Keratinocyte (primary cell): Measurements from ENCODE around the gene TRIM47. TPM values are rescaled to one million over a fixed set of nuclear protein-coding genes. Genes with fewer than 3 reads are reported as not detected.
A peak's percentile ranks its signal among the peaks of the same experiment; 100 is the strongest.

Experiments used
- DNase-seq: peaks from one replicate; pipeline ENCODE4 v3.0.0-alpha.2; 2011; ENCODE audit warnings: low read depth, missing footprints, low spot score
- FAIRE-seq: peaks from 2 replicates; lab custom pipeline; 2011; peaks lifted over from hg19 to GRCh38; lab: Jason Lieb, UNC
- H2AFZ ChIP-seq: 2 replicates; pipeline ENCODE4 v1.6.0; 2012; ENCODE audit warnings: low read length, control low read depth, inconsistent platforms; ENCODE audit not compliant: control insufficient read depth
- H3K27ac ChIP-seq: 2 replicates; pipeline ENCODE4 v1.5.1; 2011; ENCODE audit warnings: low read length; ENCODE audit not compliant: control insufficient read depth, insufficient read depth
- H3K27me3 ChIP-seq: 3 replicates; pipeline ENCODE4 v1.6.0; 2011; ENCODE audit warnings: low read length; ENCODE audit not compliant: control insufficient read depth, insufficient read depth; ENCODE audit errors: extremely low read depth
- H3K36me3 ChIP-seq, 2 experiments: 2 replicates in 1 of 2; 3 replicates in 1 of 2; pipeline ENCODE4 v1.5.1; 2011; ENCODE audit warnings: low read length in 2 of 2, mild to moderate bottlenecking in 1 of 2; ENCODE audit not compliant: control insufficient read depth in 2 of 2, insufficient read depth in 2 of 2; ENCODE audit errors: extremely low read depth in 1 of 2
- H3K4me1 ChIP-seq: 3 replicates; pipeline ENCODE4 v1.5.1; 2011; ENCODE audit warnings: low read length; ENCODE audit not compliant: control insufficient read depth, insufficient read depth; ENCODE audit errors: extremely low read depth
- H3K4me2 ChIP-seq: 3 replicates; pipeline ENCODE4 v1.6.0; 2011; ENCODE audit warnings: low read depth, low read length; ENCODE audit not compliant: control insufficient read depth, insufficient read depth; ENCODE audit errors: extremely low read depth
- H3K4me3 ChIP-seq, 3 experiments: fragments of 200-600 bp in 1 of 3; sonication (generic) in 1 of 3; 2 replicates in 2 of 3; 3 replicates in 1 of 3; pipeline ENCODE4 v1.5.1; 2011 to 2016; ENCODE audit warnings: low read length in 3 of 3, mild to moderate bottlenecking in 3 of 3, control low read depth in 2 of 3, inconsistent platforms in 1 of 3, low read depth in 1 of 3, mixed read lengths in 1 of 3, mixed run types in 1 of 3, moderate library complexity in 1 of 3; ENCODE audit not compliant: control insufficient read depth in 2 of 3, insufficient read depth in 2 of 3; ENCODE audit errors: extremely low read depth in 1 of 3
- H3K79me2 ChIP-seq: 2 replicates; pipeline ENCODE4 v1.6.0; 2012; ENCODE audit warnings: low read length; ENCODE audit not compliant: control insufficient read depth, insufficient read depth
- H3K9ac ChIP-seq: 3 replicates; pipeline ENCODE4 v1.6.0; 2011; ENCODE audit warnings: low read length; ENCODE audit not compliant: control insufficient read depth, insufficient read depth; ENCODE audit errors: extremely low read depth
- H3K9me1 ChIP-seq: 3 replicates; pipeline ENCODE4 v1.6.0; 2011; ENCODE audit warnings: low read length; ENCODE audit not compliant: control insufficient read depth, insufficient read depth; ENCODE audit errors: extremely low read depth
- H3K9me3 ChIP-seq: 2 replicates; pipeline ENCODE4 v1.5.1; 2012; ENCODE audit warnings: low read depth, low read length; ENCODE audit not compliant: control insufficient read depth
- H4K20me1 ChIP-seq: 3 replicates; pipeline ENCODE4 v1.6.0; 2011; ENCODE audit warnings: low read length; ENCODE audit not compliant: control insufficient read depth, insufficient read depth; ENCODE audit errors: extremely low read depth
- CTCF ChIP-seq, 3 experiments: IDR thresholded peaks in 1 of 3; conservative IDR thresholded peaks in 1 of 3; optimal IDR thresholded peaks in 1 of 3; 2 replicates in 2 of 3; 3 replicates in 1 of 3; pipeline versions ENCODE3 to v1.5.1; 2011; ENCODE audit warnings: low read length in 3 of 3, mild to moderate bottlenecking in 3 of 3, moderate library complexity in 2 of 3, control low read depth in 1 of 3, inconsistent platforms in 1 of 3; ENCODE audit not compliant: insufficient read depth in 2 of 3; ENCODE audit errors: extremely low read depth in 1 of 3
- EZH2 ChIP-seq: IDR thresholded peaks from one replicate; pipeline ENCODE4 v1.6.1; 2012; ENCODE audit warnings: inconsistent platforms, mild to moderate bottlenecking, low read length, moderate library complexity
- dilution Hi-C: fragments of 300-500 bp; cut with MboI; formaldehyde crosslinking; loops from one replicate; pipeline ENCODE4 v1.7.0; 2020; ENCODE audit warnings: low sequenced_read_pairs; ENCODE audit not compliant: extremely low pct_ligation_motif_present
- polyA plus RNA-seq, 5 experiments: library from polyadenylated mRNA; depleted of rRNA in 3 of 5; stranded (reverse) in 3 of 5; stranded (forward) in 1 of 5; unstranded in 1 of 5; fragments of >200 nt; gene quantifications; 1 replicate in 1 of 5; 2 replicates in 3 of 5; 3 replicates in 1 of 5; pipeline versions ENCODE4 v1.2.1 to v1.2.3, GENCODE V29; 2011 to 2012; ENCODE audit warnings: missing spikeins in 2 of 5, low read depth in 1 of 5, low replicate concordance in 1 of 5

TRIM47 gene
- polyA plus RNA-seq, 1 donor (not counting 4 experiments of a cell fraction or from before 2014, with no cell fraction given), result 9.4 TPM

GRCh38 chr17:75880266-75880665 lies 1.9 kb upstream of the TRIM47 start:
- H3K36me3 ChIP-seq, result no peaks in the 10 kb centered on the region
- H3K9ac ChIP-seq, result no peak overlapping the region
- TF ChIP-seq CTCF (optimal IDR thresholded peaks at IDR 0.05 in 1 of 3, IDR thresholded peaks at IDR 0.05 in 1 of 3, conservative IDR thresholded peaks at IDR 0.05 in 1 of 3; ENCODE audit: extremely low read depth in 1 of 3, insufficient read depth in 2 of 3, low read length in 3 of 3) (no peak), EZH2 (no peak)
- no peak overlapping the region for H3K4me3 ChIP-seq
- H3K79me2 ChIP-seq, result no peaks in the 10 kb centered on the region
- no peaks in the 10 kb centered on the region for H4K20me1 ChIP-seq
- H3K9me3 ChIP-seq, result no peaks in the 10 kb centered on the region
- no peak overlapping the region for H3K27ac ChIP-seq
- DNase-seq (no peak), FAIRE-seq (no peak)
- peaks cover 28% of the 10 kb centered on the region for H3K4me1 ChIP-seq
- no peaks in the 10 kb centered on the region for H3K9me1 ChIP-seq
- no peak overlapping the region for H3K4me2 ChIP-seq
- dilution Hi-C loops, result no loop called here
- H2AFZ ChIP-seq, result no peak overlapping the region
- H3K27me3 ChIP-seq, result peaks cover 2% of the 10 kb centered on the region

GRCh38 chr17:75877752-75878173 lies 618 bp downstream of the TRIM47 start:
- Histone ChIP-seq H3K9ac (peak overlapping the region; percentile 83), H3K9me1 (no peaks in the 10 kb centered on the region), H3K79me2 (no peaks in the 10 kb centered on the region), H3K4me3 (peak overlapping the region; percentile 43 to 84 (median 57)), H3K27ac (peak overlapping the region; percentile 86), H2AFZ (peak overlapping the region; percentile 4), H3K4me2 (peak overlapping the region; percentile 74), H3K36me3 (no peaks in the 10 kb centered on the region), H3K9me3 (no peaks in the 10 kb centered on the region), H3K4me1 (peaks cover 34% of the 10 kb centered on the region), H3K27me3 (peaks cover 2% of the 10 kb centered on the region), H4K20me1 (no peaks in the 10 kb centered on the region)
- TF ChIP-seq EZH2, result no peak
- peak; percentile 19 to 58 (median 56) for TF ChIP-seq CTCF (optimal IDR thresholded peaks at IDR 0.05 in 1 of 3, IDR thresholded peaks at IDR 0.05 in 1 of 3, conservative IDR thresholded peaks at IDR 0.05 in 1 of 3; ENCODE audit: extremely low read depth in 1 of 3, insufficient read depth in 2 of 3, low read length in 3 of 3)
- dilution Hi-C loops, result no loop called here
- FAIRE-seq (no peak), DNase-seq (no peak)
